ENCODE measurements around the gene MACROD2. TPM values are rescaled to one million over a fixed set of nuclear protein-coding genes. Genes with fewer than 3 reads are reported as not detected.

The MACROD2 gene
- total and polyA plus RNA-seq, 2 donors (not counting 1 experiment from before 2014, with no cell fraction given), result 5.3 to 6.7 TPM

- no peak overlapping the region for H3K4me3 ChIP-seq (ENCODE audit: control extremely low read depth in 1 of 5, extremely low read depth in 1 of 5, insufficient read depth in 1 of 5, low read depth in 2 of 5, low read length in 4 of 5)
- TF ChIP-seq, protein P1, sequence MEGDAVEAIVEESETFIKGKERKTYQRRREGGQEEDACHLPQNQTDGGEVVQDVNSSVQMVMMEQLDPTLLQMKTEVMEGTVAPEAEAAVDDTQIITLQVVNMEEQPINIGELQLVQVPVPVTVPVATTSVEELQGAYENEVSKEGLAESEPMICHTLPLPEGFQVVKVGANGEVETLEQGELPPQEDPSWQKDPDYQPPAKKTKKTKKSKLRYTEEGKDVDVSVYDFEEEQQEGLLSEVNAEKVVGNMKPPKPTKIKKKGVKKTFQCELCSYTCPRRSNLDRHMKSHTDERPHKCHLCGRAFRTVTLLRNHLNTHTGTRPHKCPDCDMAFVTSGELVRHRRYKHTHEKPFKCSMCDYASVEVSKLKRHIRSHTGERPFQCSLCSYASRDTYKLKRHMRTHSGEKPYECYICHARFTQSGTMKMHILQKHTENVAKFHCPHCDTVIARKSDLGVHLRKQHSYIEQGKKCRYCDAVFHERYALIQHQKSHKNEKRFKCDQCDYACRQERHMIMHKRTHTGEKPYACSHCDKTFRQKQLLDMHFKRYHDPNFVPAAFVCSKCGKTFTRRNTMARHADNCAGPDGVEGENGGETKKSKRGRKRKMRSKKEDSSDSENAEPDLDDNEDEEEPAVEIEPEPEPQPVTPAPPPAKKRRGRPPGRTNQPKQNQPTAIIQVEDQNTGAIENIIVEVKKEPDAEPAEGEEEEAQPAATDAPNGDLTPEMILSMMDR (IDR thresholded peaks at IDR 0.05), result no peak
- TF ChIP-seq EZH2 (IDR thresholded peaks at IDR 0.05; ENCODE audit: borderline replicate concordance, insufficient read depth, low read depth, low read length, poor library complexity, severe bottlenecking), result no peak
- H3K27me3 ChIP-seq (replicated peaks in 1 of 4; ENCODE audit: control extremely low read depth in 1 of 4, control insufficient read depth in 3 of 4, insufficient read depth in 4 of 4, low read length in 3 of 4), result no peaks in the 10 kb centered on the region
- H3K9me3 ChIP-seq (ENCODE audit: control extremely low read depth in 1 of 3, control insufficient read depth in 2 of 3, insufficient read depth in 1 of 3, low read length in 2 of 3), result no peaks in the 10 kb centered on the region
- DNase-seq (no peak), ATAC-seq (ENCODE audit: low read depth) (no peak)
- no peak overlapping the region for H3K4me2 ChIP-seq (replicated peaks; ENCODE audit: low read depth, low read length, poor library complexity, severe bottlenecking)
- no peaks in the 10 kb centered on the region for H3K79me2 ChIP-seq (ENCODE audit: control insufficient read depth, insufficient read depth, low read length)
- ChIA-PET CTCF (no interaction called here), POLR2A (no interaction called here)
- H3K4me1 ChIP-seq (ENCODE audit: control insufficient read depth in 2 of 2, insufficient read depth in 2 of 2, low read length in 2 of 2), result no peaks in the 10 kb centered on the region
- H3K9me3 Mint-ChIP-seq (ENCODE audit: insufficient read depth), result no peaks in the 10 kb centered on the region
- no peaks in the 10 kb centered on the region for H4K20me1 ChIP-seq (ENCODE audit: control insufficient read depth, insufficient read depth, low read length, poor library complexity, severe bottlenecking)
- H3K4me3 Mint-ChIP-seq, result no peak overlapping the region
- H3K9ac ChIP-seq (ENCODE audit: low read length), result no peak overlapping the region
- H3K36me3 ChIP-seq (replicated peaks in 1 of 2; ENCODE audit: control extremely low read depth in 1 of 2, control insufficient read depth in 1 of 2, extremely low read depth in 1 of 2, insufficient read depth in 2 of 2, low read length in 1 of 2), result no peaks in the 10 kb centered on the region
- H3K27ac ChIP-seq (ENCODE audit: low read length in 2 of 2), result no peak overlapping the region
- H3K27me3 Mint-ChIP-seq, result no peaks in the 10 kb centered on the region
- H2AFZ ChIP-seq (ENCODE audit: insufficient read depth, low read depth, low read length, poor library complexity, severe bottlenecking), result no peak overlapping the region
- intact Hi-C loops (cut with micrococcal nuclease), result no loop called here
- WGBS (ENCODE audit: insufficient coverage), result 0% methylated on average over 1 of the region's 1 CpG
- H3K27ac Mint-ChIP-seq, result no peak overlapping the region
- H3K4me1 Mint-ChIP-seq, result no peaks in the 10 kb centered on the region
Observed at GRCh38 chr20:15047601-15048000, 1052.3 kb downstream of the MACROD2 start.

DNA sequence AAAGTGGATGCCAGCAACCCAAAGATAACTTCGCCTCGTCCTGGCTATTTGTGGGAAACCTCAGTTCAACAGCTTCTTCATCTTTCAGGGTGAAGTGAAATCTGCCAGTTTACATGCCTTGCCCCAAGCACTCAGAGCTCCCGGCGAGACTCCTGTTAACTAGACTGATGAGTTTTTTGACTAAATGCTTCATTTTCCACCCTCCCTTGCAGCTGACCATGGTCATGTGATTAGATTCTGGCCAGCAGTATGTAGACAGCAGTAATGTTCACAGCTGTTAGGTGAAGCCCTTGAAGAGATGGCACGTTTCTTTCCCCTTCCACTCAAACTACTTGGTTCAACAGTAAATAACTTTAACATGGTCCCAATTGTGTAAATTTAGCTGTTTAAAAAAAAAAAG, 1060.9 kb downstream of the MACROD2 start:
- ChIA-PET CTCF (no interaction called here), POLR2A (no interaction called here)
- intact Hi-C loops (cut with micrococcal nuclease), result no loop called here
- ATAC-seq (ENCODE audit: low read depth) (no peak), DNase-seq (no peak)
- no peaks in the 10 kb centered on the region for H3K9me3 ChIP-seq (ENCODE audit: control extremely low read depth in 1 of 3, control insufficient read depth in 2 of 3, insufficient read depth in 1 of 3, low read length in 2 of 3)
- Mint-ChIP-seq H3K4me1 (no peaks in the 10 kb centered on the region), H3K9me3 (ENCODE audit: insufficient read depth) (no peaks in the 10 kb centered on the region), H3K27ac (no peak overlapping the region), H3K27me3 (peaks cover 16% of the 10 kb centered on the region), H3K4me3 (no peak overlapping the region)
- no peak overlapping the region for H3K27ac ChIP-seq (ENCODE audit: low read length in 2 of 2)
- 92% methylated on average over 2 of the region's 5 CpGs for WGBS (ENCODE audit: insufficient coverage)
- no peaks in the 10 kb centered on the region for H3K36me3 ChIP-seq (replicated peaks in 1 of 2; ENCODE audit: control extremely low read depth in 1 of 2, control insufficient read depth in 1 of 2, extremely low read depth in 1 of 2, insufficient read depth in 2 of 2, low read length in 1 of 2)
- TF ChIP-seq, protein P1 (IDR thresholded peaks at IDR 0.05), result no peak
- no peak for TF ChIP-seq EZH2 (IDR thresholded peaks at IDR 0.05; ENCODE audit: borderline replicate concordance, insufficient read depth, low read depth, low read length, poor library complexity, severe bottlenecking)
- no peak overlapping the region for H3K4me3 ChIP-seq (ENCODE audit: control extremely low read depth in 1 of 5, extremely low read depth in 1 of 5, insufficient read depth in 1 of 5, low read depth in 2 of 5, low read length in 4 of 5)
- no peak overlapping the region for H2AFZ ChIP-seq (ENCODE audit: insufficient read depth, low read depth, low read length, poor library complexity, severe bottlenecking)
- no peaks in the 10 kb centered on the region for H3K27me3 ChIP-seq (replicated peaks in 1 of 4; ENCODE audit: control extremely low read depth in 1 of 4, control insufficient read depth in 3 of 4, insufficient read depth in 4 of 4, low read length in 3 of 4)
- H3K4me1 ChIP-seq (ENCODE audit: control insufficient read depth in 2 of 2, insufficient read depth in 2 of 2, low read length in 2 of 2), result no peaks in the 10 kb centered on the region
- H3K79me2 ChIP-seq (ENCODE audit: control insufficient read depth, insufficient read depth, low read length), result no peaks in the 10 kb centered on the region
- no peaks in the 10 kb centered on the region for H4K20me1 ChIP-seq (ENCODE audit: control insufficient read depth, insufficient read depth, low read length, poor library complexity, severe bottlenecking)
- no peak overlapping the region for H3K4me2 ChIP-seq (replicated peaks; ENCODE audit: low read depth, low read length, poor library complexity, severe bottlenecking)
- H3K9ac ChIP-seq (ENCODE audit: low read length), result no peak overlapping the region
